ENCODE data around the gene ENDOV.

ENDOV gene

DNA sequence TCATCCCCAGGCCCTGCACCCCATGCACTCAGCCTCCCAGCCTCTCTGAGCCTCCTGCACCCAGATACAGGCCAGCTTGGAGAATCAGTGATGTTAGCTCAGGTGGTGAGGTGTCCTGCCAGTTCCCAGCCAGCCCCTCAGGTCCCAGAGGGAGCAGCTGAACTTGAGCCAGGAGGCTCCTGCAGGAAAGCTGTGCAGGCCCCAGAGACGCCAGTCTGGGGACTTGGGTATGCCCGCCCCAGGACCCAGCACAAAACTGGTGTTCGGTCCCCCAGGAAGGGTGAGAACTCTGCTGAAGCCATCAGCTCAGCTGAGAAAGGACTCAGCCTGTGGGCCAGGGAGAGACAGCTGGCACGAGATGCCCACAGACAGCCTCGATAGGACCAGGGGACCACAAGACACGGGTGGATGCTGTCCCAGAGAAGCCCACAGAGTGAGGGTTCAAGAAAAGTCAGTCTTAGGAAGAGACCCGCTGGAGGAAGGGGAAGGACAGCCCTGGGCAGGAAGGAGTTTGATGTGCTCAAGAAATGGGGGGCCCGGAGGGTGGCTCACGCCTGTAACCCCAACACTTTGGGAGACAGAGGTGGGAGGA, 11.0 kb downstream of the ENDOV start:
- in situ Hi-C loops (cut with MboI; ENCODE audit: low pct_unique_long_range_greater_than_20kb, low sequenced_read_pairs, unreplicated experiment): loop anchor here (5.0 kb wide), 1 partner anchor 546 kb away; no protein-coding TSS in a partner anchor
- no peak for DNase-seq (ENCODE audit: low spot score)
- TF ChIP-seq, protein P1, sequence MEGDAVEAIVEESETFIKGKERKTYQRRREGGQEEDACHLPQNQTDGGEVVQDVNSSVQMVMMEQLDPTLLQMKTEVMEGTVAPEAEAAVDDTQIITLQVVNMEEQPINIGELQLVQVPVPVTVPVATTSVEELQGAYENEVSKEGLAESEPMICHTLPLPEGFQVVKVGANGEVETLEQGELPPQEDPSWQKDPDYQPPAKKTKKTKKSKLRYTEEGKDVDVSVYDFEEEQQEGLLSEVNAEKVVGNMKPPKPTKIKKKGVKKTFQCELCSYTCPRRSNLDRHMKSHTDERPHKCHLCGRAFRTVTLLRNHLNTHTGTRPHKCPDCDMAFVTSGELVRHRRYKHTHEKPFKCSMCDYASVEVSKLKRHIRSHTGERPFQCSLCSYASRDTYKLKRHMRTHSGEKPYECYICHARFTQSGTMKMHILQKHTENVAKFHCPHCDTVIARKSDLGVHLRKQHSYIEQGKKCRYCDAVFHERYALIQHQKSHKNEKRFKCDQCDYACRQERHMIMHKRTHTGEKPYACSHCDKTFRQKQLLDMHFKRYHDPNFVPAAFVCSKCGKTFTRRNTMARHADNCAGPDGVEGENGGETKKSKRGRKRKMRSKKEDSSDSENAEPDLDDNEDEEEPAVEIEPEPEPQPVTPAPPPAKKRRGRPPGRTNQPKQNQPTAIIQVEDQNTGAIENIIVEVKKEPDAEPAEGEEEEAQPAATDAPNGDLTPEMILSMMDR (IDR thresholded peaks at IDR 0.05; ENCODE audit: extremely low read depth, insufficient read depth, missing control alignments): no peak

DNA sequence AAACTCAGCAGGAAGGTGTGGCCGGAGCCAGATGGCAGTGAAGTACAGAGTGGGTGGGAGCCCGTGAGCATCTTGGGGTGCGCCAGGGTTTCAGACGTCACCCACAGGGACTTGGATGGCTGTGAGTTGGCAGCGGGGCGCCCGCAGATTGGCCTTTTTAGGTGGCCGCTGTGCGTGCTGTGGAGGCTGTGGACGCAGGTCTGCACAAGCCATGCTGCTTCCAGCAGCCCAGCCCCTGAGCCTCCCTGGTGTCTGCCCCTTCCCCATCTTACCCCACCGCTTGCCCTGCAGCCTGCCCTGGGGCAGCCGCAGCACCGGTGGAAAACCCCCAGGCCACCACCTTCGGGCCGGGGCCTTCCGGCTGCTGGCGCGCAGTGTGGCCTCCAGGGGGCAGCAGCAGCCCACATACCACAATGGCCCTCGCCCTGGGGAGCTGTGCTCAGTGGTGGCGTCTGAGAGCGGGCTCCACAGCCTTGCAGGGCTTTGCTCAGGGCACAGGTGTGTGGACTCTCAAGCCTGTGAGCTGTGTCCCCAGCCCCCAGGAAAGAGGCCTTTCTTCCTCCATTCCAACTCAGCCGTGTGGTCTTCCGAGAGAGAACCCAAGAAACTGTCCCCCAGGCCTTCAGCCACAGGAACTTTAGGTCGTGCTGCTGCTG, 11.8 kb downstream of the ENDOV start:
- TF ChIP-seq, protein P1 (IDR thresholded peaks at IDR 0.05; ENCODE audit: extremely low read depth, insufficient read depth, missing control alignments): peak; percentile 99
- DNase-seq (ENCODE audit: low spot score): peak; percentile 97
- in situ Hi-C loops (cut with MboI; ENCODE audit: low pct_unique_long_range_greater_than_20kb, low sequenced_read_pairs, unreplicated experiment): loop anchor here (5.0 kb wide), 1 partner anchor 546 kb away; no protein-coding TSS in a partner anchor

DNA sequence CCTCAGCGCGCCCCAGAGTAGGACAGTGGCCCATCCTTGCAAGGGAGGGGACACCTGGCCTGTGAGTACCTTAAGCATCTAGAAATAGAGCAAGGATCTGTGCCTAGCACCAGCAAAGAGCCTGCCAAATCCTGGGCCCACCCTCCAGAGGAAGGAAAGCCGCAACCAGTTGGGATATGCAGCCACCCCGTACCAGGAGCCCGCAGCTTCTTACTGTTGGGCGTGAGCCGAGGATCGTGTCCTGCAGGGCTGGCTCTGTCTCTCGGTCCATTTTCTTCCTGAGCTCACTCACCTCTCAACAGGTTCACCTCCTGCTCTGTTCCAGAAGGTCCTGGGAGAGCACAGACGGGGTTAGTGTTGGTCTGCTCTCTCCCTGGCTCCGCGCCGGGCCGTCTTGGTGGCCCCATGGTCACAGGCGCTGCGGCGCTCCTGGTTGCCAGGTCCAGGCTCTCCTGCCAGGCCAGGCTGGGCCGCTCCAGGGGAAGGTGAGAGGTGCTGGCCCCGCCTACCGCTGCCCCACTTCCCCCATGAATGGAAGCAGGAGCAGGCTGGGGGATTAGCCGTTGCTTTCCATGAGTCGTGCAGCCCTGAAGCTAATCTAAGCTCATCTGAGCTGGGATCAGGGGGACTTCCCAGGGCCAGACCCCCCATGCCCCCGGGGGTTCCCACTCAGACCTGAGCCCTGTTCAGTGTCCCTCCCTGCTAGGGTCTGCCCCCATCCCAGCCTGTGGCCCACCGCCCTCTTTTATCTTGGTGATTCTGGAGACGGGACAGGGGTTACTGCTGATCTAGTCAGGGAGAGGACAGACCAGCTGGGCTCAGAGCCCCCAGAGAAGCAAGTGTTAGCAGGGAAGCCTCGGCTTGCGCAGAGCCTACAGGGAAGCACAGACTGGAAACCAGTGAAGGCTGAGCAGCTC, 12.7 kb downstream of the ENDOV start:
- TF ChIP-seq, protein P1 (IDR thresholded peaks at IDR 0.05; ENCODE audit: extremely low read depth, insufficient read depth, missing control alignments): no peak
- in situ Hi-C loops (cut with MboI; ENCODE audit: low pct_unique_long_range_greater_than_20kb, low sequenced_read_pairs, unreplicated experiment): loop anchor here (5.0 kb wide), 1 partner anchor 545 kb away; no protein-coding TSS in a partner anchor
- no peak for DNase-seq (ENCODE audit: low spot score)

DNA sequence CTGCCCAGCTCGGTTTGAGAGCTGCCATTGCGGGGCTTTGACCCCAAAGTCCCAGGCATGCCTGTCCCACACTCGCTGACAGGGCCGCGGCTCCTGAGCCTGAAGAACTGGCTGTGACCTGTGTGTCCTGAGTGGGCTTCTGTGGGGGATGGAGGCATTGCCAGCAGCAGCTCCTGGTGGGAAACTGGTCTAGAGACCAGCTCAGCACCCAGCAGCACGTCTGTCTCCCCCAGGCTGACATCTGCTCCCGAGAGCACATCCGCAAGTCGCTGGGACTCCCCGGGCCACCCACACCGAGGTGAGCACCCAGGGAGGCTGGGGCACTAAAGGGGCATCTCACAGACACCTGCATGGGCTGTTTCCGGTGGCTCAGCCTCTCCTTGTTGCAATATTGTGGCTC, 13.4 kb downstream of the ENDOV start:
- in situ Hi-C loops (cut with MboI; ENCODE audit: low pct_unique_long_range_greater_than_20kb, low sequenced_read_pairs, unreplicated experiment): loop anchor here (5.0 kb wide), 1 partner anchor 544 kb away; no protein-coding TSS in a partner anchor
- TF ChIP-seq, protein P1 (IDR thresholded peaks at IDR 0.05; ENCODE audit: extremely low read depth, insufficient read depth, missing control alignments): no peak
- no peak for DNase-seq (ENCODE audit: low spot score)

DNA sequence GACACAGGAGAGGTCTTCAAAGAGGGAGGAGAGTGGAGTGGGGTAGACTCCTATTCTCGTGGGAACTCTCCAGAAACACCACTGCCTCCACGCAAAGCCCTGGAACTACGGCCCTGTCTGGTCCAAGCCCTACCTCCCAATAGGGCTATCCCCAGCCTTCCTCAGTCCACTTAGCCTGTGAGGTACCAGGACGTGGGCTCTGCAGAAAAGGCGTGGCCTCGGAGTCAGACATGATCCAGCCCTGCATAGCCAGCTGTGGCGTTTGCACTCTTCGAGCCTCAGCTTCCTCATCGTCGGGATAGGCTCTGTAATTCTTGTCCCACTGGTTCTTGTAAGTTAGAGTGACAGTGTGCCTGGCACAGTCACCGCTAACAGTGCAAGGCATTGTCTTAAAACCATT, 13.8 kb downstream of the ENDOV start:
- TF ChIP-seq, protein P1 (IDR thresholded peaks at IDR 0.05; ENCODE audit: extremely low read depth, insufficient read depth, missing control alignments): no peak
- DNase-seq (ENCODE audit: low spot score): no peak

More for the DNA sequence above, 13.8 kb downstream of the ENDOV start:
- in situ Hi-C loops (cut with MboI; ENCODE audit: low pct_unique_long_range_greater_than_20kb, low sequenced_read_pairs, unreplicated experiment): loop anchor here (5.0 kb wide), 1 partner anchor 544 kb away; no protein-coding TSS in a partner anchor
